ENCODE data around the gene DHRSX.
"Not testable (repeated sequence)": the region's sequence is repeated elsewhere in the genome, so short reads cannot be mapped to it uniquely, and the experiment has no call there.

DHRSX gene

GRCh38 chrX:2242326-2242725 is 258.4 kb downstream of the DHRSX start:
- DNase-seq, result no peak

- not testable (repeated sequence) for DNase-seq
Observed at GRCh38 chrX:2241496-2241895, 259.3 kb downstream of the DHRSX start.

- not testable (repeated sequence) for DNase-seq
Observed at GRCh38 chrX:2240761-2241160, 260.0 kb downstream of the DHRSX start.

GRCh38 chrX:2237976-2238375 is 262.8 kb downstream of the DHRSX start:
- DNase-seq, result no peak

GRCh38 chrX:2231570-2232192 is 269.1 kb downstream of the DHRSX start:
- no peak for DNase-seq

- DNase-seq, result no peak
Observed at GRCh38 chrX:2230457-2230856, 270.3 kb downstream of the DHRSX start.

GRCh38 chrX:2228536-2228935 is 272.2 kb downstream of the DHRSX start:
- DNase-seq, result no peak

GRCh38 chrX:2226906-2227656 is 273.7 kb downstream of the DHRSX start:
- no peak for DNase-seq

- DNase-seq, result no peak
Observed at GRCh38 chrX:2226182-2226581, 274.6 kb downstream of the DHRSX start.

- no peak for DNase-seq
Observed at GRCh38 chrX:2224597-2225235, 276.1 kb downstream of the DHRSX start.

- DNase-seq, result no peak
Observed at GRCh38 chrX:2224161-2224560, 276.6 kb downstream of the DHRSX start.

- DNase-seq, result no peak
Observed at GRCh38 chrX:2220829-2221567, 279.8 kb downstream of the DHRSX start.

GRCh38 chrX:2220296-2220695 is 280.5 kb downstream of the DHRSX start:
- DNase-seq, result no peak

GRCh38 chrX:2214138-2214823 is 286.5 kb downstream of the DHRSX start:
- DNase-seq, result not testable (repeated sequence)

GRCh38 chrX:2211667-2212066 is 289.1 kb downstream of the DHRSX start:
- not testable (repeated sequence) for DNase-seq

- DNase-seq, result no peak
Observed at GRCh38 chrX:2193273-2193592, 307.5 kb downstream of the DHRSX start.

GRCh38 chrX:2192584-2193272 is 308.0 kb downstream of the DHRSX start:
- no peak for DNase-seq

- no peak for DNase-seq
Observed at GRCh38 chrX:2188840-2189239, 311.9 kb downstream of the DHRSX start.

- no peak for DNase-seq
Observed at GRCh38 chrX:2188330-2188792, 312.4 kb downstream of the DHRSX start.

GRCh38 chrX:2187352-2188115 is 313.2 kb downstream of the DHRSX start:
- DNase-seq, result no peak

GRCh38 chrX:2185341-2186082 is 315.3 kb downstream of the DHRSX start:
- no peak for DNase-seq

All from stimulated activated CD8-positive, alpha-beta memory T cell treated with anti-CD3 and anti-CD28 coated beads, Interleukin-4, amount 100 ng/mL, for 48 hours (primary cell).